Activated naive CD8-positive, alpha-beta T cell treated with anti-CD3 and anti-CD28 coated beads for 36 hours (primary cell): ENCODE results near the gene SORBS2. TPM values are rescaled to one million over a fixed set of nuclear protein-coding genes. Genes with fewer than 3 reads are reported as not detected.

ENCODE experiments used
- DNase-seq: peaks from one replicate; pipeline ENCODE4 v3.0.0; 2021
- H3K27ac Mint-ChIP-seq: one replicate; pipeline ENCODE4 v1.8.0; 2022; ENCODE audit warnings: mild to moderate bottlenecking, moderate library complexity, mixed read lengths
- H3K27me3 Mint-ChIP-seq: one replicate; pipeline ENCODE4 v1.8.0; 2022; ENCODE audit warnings: mild to moderate bottlenecking, mixed read lengths
- H3K36me3 Mint-ChIP-seq: one replicate; pipeline ENCODE4 v1.8.0; 2021; ENCODE audit warnings: mild to moderate bottlenecking, mixed read lengths
- H3K4me1 Mint-ChIP-seq: one replicate; pipeline ENCODE4 v1.8.0; 2021; ENCODE audit warnings: mixed read lengths
- H3K4me3 Mint-ChIP-seq: one replicate; pipeline ENCODE4 v1.8.0; 2022; ENCODE audit warnings: mild to moderate bottlenecking, moderate library complexity, mixed read lengths
- H3K9me3 Mint-ChIP-seq: one replicate; pipeline ENCODE4 v1.8.0; 2022; ENCODE audit warnings: mixed read lengths
- total RNA-seq, 2 experiments: library from RNA; stranded (reverse); gene quantifications; one replicate each; pipeline ENCODE4 v1.2.3, GENCODE V29; 2021

SORBS2 gene
- total RNA-seq, 2 experiments from 2014 or later, result not detected

- H3K4me3 Mint-ChIP-seq, result no peak overlapping the region
- peaks cover 1% of the 10 kb centered on the region for H3K4me1 Mint-ChIP-seq
- DNase-seq, result no peak
- no peak overlapping the region for H3K27ac Mint-ChIP-seq
- no peaks in the 10 kb centered on the region for H3K9me3 Mint-ChIP-seq
- no peaks in the 10 kb centered on the region for H3K36me3 Mint-ChIP-seq
- H3K27me3 Mint-ChIP-seq, result peaks cover 45% of the 10 kb centered on the region
Measured at GRCh38 chr4:185638548-185639301, 173.3 kb downstream of the SORBS2 start.

GRCh38 chr4:185638093-185638492 lies 173.9 kb downstream of the SORBS2 start:
- no peak overlapping the region for H3K4me3 Mint-ChIP-seq
- H3K27me3 Mint-ChIP-seq, result peaks cover 40% of the 10 kb centered on the region
- no peaks in the 10 kb centered on the region for H3K36me3 Mint-ChIP-seq
- no peak overlapping the region for H3K27ac Mint-ChIP-seq
- H3K4me1 Mint-ChIP-seq, result peaks cover 1% of the 10 kb centered on the region
- no peak for DNase-seq
- no peaks in the 10 kb centered on the region for H3K9me3 Mint-ChIP-seq

GRCh38 chr4:185637163-185637875 lies 174.7 kb downstream of the SORBS2 start:
- Mint-ChIP-seq H3K27me3 (peaks cover 36% of the 10 kb centered on the region), H3K27ac (no peak overlapping the region), H3K4me1 (peaks cover 1% of the 10 kb centered on the region), H3K9me3 (no peaks in the 10 kb centered on the region), H3K36me3 (no peaks in the 10 kb centered on the region), H3K4me3 (no peak overlapping the region)
- no peak for DNase-seq

- Mint-ChIP-seq H3K27ac (no peak overlapping the region), H3K9me3 (no peaks in the 10 kb centered on the region), H3K27me3 (peaks cover 26% of the 10 kb centered on the region), H3K4me1 (peaks cover 1% of the 10 kb centered on the region), H3K4me3 (no peak overlapping the region), H3K36me3 (no peaks in the 10 kb centered on the region)
- no peak for DNase-seq
Measured at GRCh38 chr4:185634066-185634652, 177.8 kb downstream of the SORBS2 start.

GRCh38 chr4:185626798-185627197 lies 185.2 kb downstream of the SORBS2 start:
- no peaks in the 10 kb centered on the region for H3K4me1 Mint-ChIP-seq
- no peak overlapping the region for H3K27ac Mint-ChIP-seq
- H3K4me3 Mint-ChIP-seq, result no peak overlapping the region
- no peaks in the 10 kb centered on the region for H3K36me3 Mint-ChIP-seq
- H3K9me3 Mint-ChIP-seq, result no peaks in the 10 kb centered on the region
- no peak for DNase-seq
- peaks cover 11% of the 10 kb centered on the region for H3K27me3 Mint-ChIP-seq

GRCh38 chr4:185625503-185625902 lies 186.5 kb downstream of the SORBS2 start:
- no peak overlapping the region for H3K27ac Mint-ChIP-seq
- no peaks in the 10 kb centered on the region for H3K9me3 Mint-ChIP-seq
- DNase-seq, result no peak
- H3K36me3 Mint-ChIP-seq, result no peaks in the 10 kb centered on the region
- no peaks in the 10 kb centered on the region for H3K4me1 Mint-ChIP-seq
- no peak overlapping the region for H3K4me3 Mint-ChIP-seq
- peaks cover 11% of the 10 kb centered on the region for H3K27me3 Mint-ChIP-seq

GRCh38 chr4:185624259-185624589 lies 187.8 kb downstream of the SORBS2 start:
- H3K36me3 Mint-ChIP-seq, result no peaks in the 10 kb centered on the region
- H3K27me3 Mint-ChIP-seq, result peaks cover 10% of the 10 kb centered on the region
- no peaks in the 10 kb centered on the region for H3K4me1 Mint-ChIP-seq
- H3K4me3 Mint-ChIP-seq, result no peak overlapping the region
- DNase-seq, result no peak
- no peak overlapping the region for H3K27ac Mint-ChIP-seq
- no peaks in the 10 kb centered on the region for H3K9me3 Mint-ChIP-seq

- H3K27ac Mint-ChIP-seq, result no peak overlapping the region
- no peak overlapping the region for H3K4me3 Mint-ChIP-seq
Measured at GRCh38 chr4:185623444-185624258, 188.3 kb downstream of the SORBS2 start.

GRCh38 chr4:185608185-185608584 lies 203.8 kb downstream of the SORBS2 start:
- Mint-ChIP-seq H3K9me3 (no peaks in the 10 kb centered on the region), H3K4me1 (no peaks in the 10 kb centered on the region), H3K4me3 (no peak overlapping the region), H3K36me3 (no peaks in the 10 kb centered on the region), H3K27me3 (peaks cover 13% of the 10 kb centered on the region), H3K27ac (no peak overlapping the region)
- no peak for DNase-seq

More at GRCh38 chr4:185623444-185624258, 188.3 kb downstream of the SORBS2 start:
- no peak for DNase-seq
- Mint-ChIP-seq H3K36me3 (no peaks in the 10 kb centered on the region), H3K9me3 (no peaks in the 10 kb centered on the region), H3K4me1 (no peaks in the 10 kb centered on the region), H3K27me3 (peaks cover 4% of the 10 kb centered on the region)

- no peak overlapping the region for H3K4me3 Mint-ChIP-seq
- peaks cover 1% of the 10 kb centered on the region for H3K4me1 Mint-ChIP-seq
- no peak for DNase-seq
- H3K27ac Mint-ChIP-seq, result no peak overlapping the region
- H3K27me3 Mint-ChIP-seq, result peaks cover 30% of the 10 kb centered on the region
- H3K9me3 Mint-ChIP-seq, result no peaks in the 10 kb centered on the region
- H3K36me3 Mint-ChIP-seq, result no peaks in the 10 kb centered on the region
Measured at GRCh38 chr4:185602397-185602796, 209.6 kb downstream of the SORBS2 start.

GRCh38 chr4:185600801-185601434 lies 211.1 kb downstream of the SORBS2 start:
- H3K36me3 Mint-ChIP-seq, result no peaks in the 10 kb centered on the region
- peaks cover 29% of the 10 kb centered on the region for H3K27me3 Mint-ChIP-seq
- DNase-seq, result no peak
- H3K27ac Mint-ChIP-seq, result no peak overlapping the region
- no peak overlapping the region for H3K4me3 Mint-ChIP-seq
- no peaks in the 10 kb centered on the region for H3K9me3 Mint-ChIP-seq
- peaks cover 3% of the 10 kb centered on the region for H3K4me1 Mint-ChIP-seq

- peaks cover 3% of the 10 kb centered on the region for H3K4me1 Mint-ChIP-seq
- no peaks in the 10 kb centered on the region for H3K36me3 Mint-ChIP-seq
- peaks cover 29% of the 10 kb centered on the region for H3K27me3 Mint-ChIP-seq
- H3K4me3 Mint-ChIP-seq, result no peak overlapping the region
- H3K9me3 Mint-ChIP-seq, result no peaks in the 10 kb centered on the region
- no peak for DNase-seq
- no peak overlapping the region for H3K27ac Mint-ChIP-seq
Measured at GRCh38 chr4:185599553-185600243, 212.3 kb downstream of the SORBS2 start.

GRCh38 chr4:185598846-185599552 lies 213.0 kb downstream of the SORBS2 start:
- peaks cover 3% of the 10 kb centered on the region for H3K4me1 Mint-ChIP-seq
- H3K27ac Mint-ChIP-seq, result no peak overlapping the region
- no peaks in the 10 kb centered on the region for H3K9me3 Mint-ChIP-seq
- H3K27me3 Mint-ChIP-seq, result peaks cover 29% of the 10 kb centered on the region
- H3K36me3 Mint-ChIP-seq, result no peaks in the 10 kb centered on the region
- H3K4me3 Mint-ChIP-seq, result no peak overlapping the region
- DNase-seq, result no peak
